NOMO-1 (cell line): ENCODE measurements around the gene CCND3.
"Not testable (repeated sequence)": the region's sequence is repeated elsewhere in the genome, so short reads cannot be mapped to it uniquely, and the experiment has no call there.

ENCODE experiments used
- DNase-seq, 2 experiments: peaks; one replicate each; lab custom pipeline; 2025; ENCODE audit not compliant: unreplicated experiment in 2 of 2; lab: John Stamatoyannopoulos, UW

CCND3 gene

DNA sequence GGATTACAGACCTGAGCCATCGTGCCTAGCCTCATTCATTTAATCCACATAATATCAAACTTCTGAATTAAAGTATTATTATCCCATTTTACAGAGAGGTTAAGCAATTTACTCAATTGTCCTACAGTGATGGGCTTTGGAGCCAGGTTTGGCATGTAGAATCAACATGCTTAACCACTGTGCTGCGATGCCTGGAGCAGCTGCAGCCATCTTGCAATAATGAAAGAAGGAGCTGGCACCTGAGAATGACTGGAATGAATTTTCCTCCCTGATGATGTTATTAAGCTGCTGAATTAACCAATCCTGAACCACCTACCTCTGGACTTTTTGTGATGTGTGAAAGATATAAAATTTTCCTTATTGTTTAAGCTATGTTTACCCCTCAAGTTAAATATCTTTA is 13.1 kb upstream of the CCND3 start:
- DNase-seq: no peak

DNA sequence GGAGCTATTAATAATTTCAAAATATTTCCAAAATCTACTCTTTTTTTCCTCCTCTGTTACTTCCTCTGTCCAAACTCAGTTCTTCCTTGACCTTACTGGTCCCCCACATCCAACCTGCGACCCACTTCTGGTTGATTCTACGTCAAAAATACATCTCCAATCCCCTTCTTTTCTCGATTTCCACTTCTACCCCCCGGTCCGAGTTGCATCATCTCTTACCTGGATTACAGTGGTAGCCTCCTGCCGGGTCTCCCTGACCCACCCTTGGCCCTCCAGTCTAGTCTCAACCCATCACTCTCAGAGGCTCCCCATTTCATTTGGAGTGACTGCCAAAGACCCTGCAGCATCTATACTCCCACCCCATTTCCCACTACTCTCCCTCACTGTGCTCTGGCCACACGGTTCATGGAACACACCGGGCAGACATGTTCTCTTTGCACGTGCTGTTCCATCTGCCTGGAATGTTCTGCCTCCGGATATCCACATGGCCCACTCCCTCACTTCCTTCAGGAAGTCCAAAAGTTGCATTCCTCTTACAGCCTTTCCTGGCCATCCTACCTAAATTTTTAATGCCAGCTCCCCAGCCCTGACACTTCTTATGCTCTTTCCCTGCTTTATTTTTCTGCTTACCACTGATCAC is 6.1 kb upstream of the CCND3 start:
- no peak for DNase-seq

DNA sequence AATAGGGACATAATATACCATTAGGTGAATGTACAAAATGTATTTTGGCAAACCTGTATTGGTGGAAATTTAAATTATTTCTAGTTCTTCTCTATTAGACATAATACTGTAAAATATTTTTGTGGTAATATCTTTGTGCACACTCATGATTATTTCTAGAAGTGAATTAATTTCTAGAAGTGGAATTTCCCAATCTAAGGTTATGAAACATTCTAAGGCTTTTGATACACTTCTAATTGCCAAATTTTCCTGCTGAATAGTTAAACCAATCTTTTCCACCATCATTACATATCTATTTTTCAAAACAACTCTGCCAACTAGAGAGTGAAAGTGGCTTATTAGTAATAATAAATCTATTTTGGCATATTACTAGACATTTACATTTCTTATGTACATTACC is 1.8 kb upstream of the CCND3 start:
- DNase-seq: no peak

DNA sequence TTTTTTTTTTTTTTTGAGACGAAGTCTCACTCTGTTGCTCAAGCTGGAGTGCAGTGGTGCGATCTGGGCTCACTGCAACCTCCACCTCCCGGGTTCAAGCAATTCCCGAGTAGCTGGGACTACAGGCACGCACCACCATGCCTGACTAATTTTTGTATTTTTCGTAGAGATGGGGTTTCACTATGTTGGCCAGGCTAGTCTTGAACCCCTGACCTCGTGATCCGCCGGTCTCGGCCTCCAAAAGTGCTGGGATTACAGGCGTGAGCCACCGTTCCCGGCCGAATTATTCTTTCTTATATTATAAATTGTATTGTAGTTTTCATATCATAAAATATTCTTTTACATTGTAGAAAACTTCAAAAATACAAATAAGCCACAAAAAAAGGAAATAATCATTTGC is 1.3 kb upstream of the CCND3 start:
- DNase-seq: not testable (repeated sequence)

GRCh38 chr6:41942067-41942851 is 651 bp upstream of the CCND3 start:
- DNase-seq: peak in 1 of 2 experiments; percentile 83

DNA sequence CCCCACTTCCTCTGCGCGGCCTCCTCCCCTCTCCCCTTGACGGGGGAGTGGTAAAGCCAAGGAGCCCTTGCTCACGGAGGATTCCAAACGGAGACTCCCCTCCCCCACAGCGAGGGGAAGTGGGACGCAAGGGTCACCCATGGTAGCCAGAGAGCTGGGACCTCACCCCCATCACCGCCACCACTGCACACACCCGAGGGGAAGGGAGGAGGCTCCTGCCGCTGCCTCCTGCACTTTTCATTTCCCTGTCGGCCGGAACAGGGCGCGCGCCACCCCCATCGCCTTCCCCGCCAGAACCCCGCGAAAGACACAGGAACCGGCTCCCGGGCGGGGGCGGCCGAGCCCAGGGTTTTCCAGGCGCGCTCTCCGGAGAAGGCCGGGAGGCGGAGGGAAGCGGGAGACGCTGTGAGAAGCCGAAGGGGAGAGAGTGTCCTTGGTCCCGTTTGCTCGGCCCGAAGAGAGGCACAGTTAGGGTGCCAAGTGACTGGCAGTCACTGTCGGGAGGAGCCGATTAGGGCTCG is 789 bp downstream of the CCND3 start:
- DNase-seq: peak; percentile 46 to 54

- peak; percentile 23 to 50 for DNase-seq
Measured at GRCh38 chr6:41939848-41940758, 1.5 kb downstream of the CCND3 start.

DNA sequence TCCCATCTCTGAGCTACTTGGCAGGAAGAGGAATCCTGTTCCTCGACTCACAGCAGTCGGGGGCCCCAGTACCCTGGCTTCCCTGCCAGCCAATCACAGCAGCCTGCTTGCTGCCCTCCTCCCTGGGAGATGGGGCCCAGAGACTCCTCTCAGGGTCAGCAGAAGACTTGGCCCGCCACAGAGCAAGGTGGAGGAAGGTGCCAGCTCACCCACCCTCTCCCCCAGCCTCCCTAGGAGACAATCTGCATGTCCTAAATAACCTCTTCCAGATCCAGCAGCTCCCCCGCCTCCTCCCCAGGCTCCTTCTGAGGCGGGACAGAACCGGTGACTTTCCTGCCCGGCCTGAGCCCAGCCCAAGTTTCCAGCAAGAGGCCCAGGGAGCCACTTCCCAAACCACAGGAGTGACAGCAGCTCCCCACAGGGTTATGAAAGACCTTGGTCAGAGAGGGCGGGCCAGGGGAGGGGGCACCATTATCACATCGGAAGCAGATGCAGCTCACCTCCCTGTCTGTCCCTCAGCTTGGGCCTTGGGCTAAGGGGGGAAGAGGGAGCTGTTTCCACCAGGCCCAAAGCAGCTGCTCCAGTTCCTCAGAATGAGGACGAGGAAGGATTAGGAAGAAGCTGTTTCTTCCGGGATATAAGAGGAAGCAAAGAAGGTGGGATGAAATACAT is 2.3 kb downstream of the CCND3 start:
- DNase-seq: peak; percentile 83 to 91

DNA sequence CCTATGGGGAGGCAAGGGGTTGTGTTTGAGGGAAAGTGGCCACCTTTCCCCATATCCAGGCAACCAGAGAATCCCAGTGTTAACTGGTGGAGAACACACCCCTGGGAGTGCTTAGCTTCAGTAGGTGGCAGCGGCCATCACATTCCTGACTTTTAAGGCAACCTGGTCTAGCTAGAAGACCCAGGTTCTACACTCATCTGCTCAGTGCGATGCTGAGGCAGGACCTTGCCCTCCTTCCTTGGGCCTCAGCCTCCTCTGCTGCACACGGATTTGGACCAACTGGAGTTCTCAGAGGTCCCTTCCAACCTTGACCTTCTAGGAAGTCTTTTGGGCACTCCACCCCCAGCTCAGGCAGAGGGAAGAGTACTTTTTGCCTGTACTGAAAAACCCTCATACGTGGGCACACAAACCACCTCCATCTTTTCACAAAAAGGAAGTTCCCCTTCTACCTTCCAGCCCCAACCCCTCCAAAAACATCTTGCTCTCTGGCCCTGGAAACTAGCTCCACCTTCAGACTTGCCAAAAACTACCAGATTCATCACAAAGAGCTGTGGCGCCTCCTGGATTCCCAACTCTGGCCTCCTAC is 2.9 kb downstream of the CCND3 start:
- DNase-seq: peak; percentile 49 to 52

GRCh38 chr6:41937861-41938574 is 3.6 kb downstream of the CCND3 start:
- DNase-seq: peak; percentile 93 to 94

- no peak for DNase-seq
Measured at GRCh38 chr6:41937472-41937860, 4.1 kb downstream of the CCND3 start.

GRCh38 chr6:41936073-41936837 is 5.4 kb downstream of the CCND3 start:
- peak; percentile 94 to 99 for DNase-seq

DNA sequence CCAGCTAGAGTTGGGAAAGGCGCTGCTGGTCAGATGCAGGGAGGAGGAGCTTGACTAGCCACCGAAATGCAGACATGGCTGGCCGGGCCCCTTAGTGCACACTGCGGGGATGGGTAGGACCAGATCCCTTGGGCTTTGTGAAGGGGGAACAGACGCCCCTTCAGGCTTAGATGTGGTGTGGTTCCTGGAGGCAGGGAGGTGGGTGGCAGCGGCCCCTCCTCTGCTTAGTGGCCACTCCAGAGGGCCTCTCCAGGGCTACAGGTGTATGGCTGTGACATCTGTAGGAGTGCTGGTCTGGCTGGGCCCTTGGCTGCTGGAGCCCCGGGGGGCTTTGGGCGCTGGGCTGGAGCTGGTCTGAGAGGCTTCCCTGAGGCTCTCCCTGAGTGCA is 5.9 kb downstream of the CCND3 start:
- DNase-seq: no peak

GRCh38 chr6:41935193-41935574 is 6.4 kb downstream of the CCND3 start:
- no peak for DNase-seq

GRCh38 chr6:41934278-41935192 is 7.1 kb downstream of the CCND3 start:
- DNase-seq: peak; percentile 31 to 46

DNA sequence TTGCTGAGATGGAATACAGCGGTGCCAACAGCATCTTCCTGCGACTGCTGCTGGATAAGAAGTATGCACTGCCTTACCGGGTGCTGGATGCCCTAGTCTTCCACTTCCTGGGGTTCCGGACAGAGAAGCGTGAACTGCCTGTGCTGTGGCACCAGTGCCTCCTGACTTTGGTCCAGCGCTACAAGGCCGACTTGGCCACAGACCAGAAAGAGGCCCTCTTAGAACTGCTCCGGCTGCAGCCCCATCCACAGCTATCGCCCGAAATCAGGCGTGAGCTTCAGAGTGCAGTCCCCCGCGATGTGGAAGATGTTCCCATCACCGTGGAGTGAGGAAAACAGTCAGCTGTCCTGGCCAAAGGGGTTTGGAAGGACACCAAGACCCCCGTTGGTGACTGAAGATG is 9.2 kb downstream of the CCND3 start:
- DNase-seq: no peak

- no peak for DNase-seq
Measured at GRCh38 chr6:41931792-41932191, 9.8 kb downstream of the CCND3 start.

- DNase-seq: no peak
Measured at GRCh38 chr6:41929924-41930323, 11.7 kb downstream of the CCND3 start.
